GM19463 (cell line): ENCODE measurements around the gene RACGAP1.
"Not testable (repeated sequence)": the region's sequence is repeated elsewhere in the genome, so short reads cannot be mapped to it uniquely, and the experiment has no call there.

Source experiments
- ATAC-seq: cut with Tn5 transposase; IDR thresholded peaks from one replicate; pipeline ENCODE4 v1.9.1; 2021; ENCODE audit warnings: mild to moderate bottlenecking, moderate library complexity; ENCODE audit not compliant: unreplicated experiment

Gene RACGAP1

DNA sequence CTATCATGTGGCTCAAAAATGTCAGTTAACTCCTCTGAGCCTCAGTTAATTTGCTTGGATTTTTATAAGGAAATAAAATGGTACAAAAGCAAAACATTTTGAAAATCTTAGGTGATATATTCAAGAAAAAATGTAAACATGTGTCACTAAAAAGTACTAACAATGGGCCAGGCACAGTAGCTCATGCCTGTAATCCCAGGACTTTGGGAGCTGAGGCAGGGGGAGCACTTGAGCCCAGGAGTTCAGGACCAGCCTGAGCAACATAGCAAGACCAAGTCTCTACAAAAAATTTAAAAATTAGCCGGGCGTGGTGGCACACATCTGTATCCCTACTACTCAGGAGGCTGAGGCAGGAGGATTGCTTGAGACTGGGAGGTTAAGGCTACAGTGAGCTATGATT is 26.8 kb downstream of the RACGAP1 start:
- no peak for ATAC-seq

DNA sequence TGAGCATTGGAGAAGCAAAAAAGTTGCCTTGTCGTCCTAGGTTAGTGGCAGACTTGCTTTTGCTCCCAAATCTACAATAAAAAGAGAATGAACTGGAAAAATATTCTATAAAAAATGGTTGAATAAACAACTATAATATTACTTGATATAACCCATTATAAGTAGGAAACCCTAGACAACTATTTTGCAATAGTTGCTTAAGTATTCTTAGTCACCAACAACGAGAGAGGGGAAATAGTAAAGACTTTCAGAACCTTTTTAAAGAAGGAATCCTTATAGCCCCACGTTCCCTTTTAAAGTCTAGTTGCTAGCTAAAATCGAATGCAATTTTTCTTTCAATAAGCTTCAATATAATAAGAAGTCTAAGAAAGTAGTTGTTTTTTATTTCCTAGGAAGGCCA is 35.0 kb downstream of the RACGAP1 start:
- no peak for ATAC-seq

DNA sequence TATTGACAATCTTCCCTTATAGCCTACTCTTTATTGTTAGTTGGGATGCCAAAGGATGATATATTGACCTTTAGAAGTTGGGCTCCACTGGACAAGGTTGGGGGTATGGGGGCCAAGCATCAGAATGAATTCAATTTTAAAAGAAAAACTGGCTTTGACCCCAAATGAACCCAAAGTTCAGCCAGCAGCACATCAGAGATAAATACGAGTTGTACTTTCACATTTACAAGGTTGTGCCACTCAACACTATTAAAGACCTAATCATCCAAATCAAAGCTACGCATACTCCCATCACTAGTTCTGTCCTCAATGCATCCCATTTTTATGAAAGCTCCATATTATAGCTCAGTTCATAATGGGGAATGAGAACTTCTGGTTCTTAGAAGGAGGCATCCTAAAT is 35.9 kb downstream of the RACGAP1 start:
- ATAC-seq: not testable (repeated sequence)

DNA sequence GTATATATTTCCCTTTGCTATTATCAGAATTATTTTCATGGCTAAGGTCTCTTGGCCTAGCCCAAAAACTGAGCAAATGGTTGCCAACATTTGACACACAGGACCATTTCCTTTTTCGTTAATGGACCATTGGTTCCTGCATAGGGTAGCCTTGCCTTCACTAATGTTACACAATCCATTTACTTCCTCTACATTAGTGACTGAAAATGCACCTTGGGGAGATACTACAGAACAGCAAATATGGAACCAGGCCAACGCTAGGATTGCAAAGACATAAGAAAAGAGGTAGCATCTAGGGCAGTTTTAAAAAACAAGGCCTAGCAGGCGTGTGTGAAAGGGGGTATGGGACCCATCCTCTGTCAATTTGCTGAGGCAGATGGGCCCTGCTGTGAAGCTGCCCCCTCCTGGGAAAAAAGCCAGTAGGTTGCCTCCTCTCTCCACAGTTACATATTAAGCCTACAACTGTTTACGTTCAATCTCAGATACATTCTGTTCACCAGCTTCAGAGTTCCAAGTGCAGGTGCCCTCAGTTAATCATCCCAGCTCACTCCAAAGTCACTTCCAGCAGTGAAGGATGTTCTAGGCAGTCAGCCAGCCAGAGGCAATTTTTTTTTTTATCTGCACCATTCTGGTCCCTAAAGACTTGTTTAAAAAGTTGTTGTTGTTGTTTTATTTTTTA is 37.5 kb downstream of the RACGAP1 start:
- ATAC-seq: no peak

DNA sequence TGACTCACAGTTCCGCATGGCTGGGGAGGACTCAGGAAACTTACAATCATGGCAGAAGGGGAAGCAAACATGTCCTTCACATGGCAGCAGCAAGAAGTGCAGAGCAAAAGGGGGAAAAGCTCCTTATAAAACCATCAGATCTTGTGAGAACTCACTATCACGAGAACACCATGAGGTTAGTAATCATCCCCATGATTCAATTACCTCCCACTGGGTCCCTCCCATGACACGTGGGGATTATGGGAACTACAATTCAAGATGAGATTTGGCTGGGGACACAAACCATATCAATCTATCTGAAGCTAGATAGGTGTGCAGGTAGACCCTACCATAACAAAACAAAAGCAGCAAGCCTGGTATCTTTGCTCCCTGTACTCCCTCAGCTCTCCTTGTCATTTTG is 38.8 kb downstream of the RACGAP1 start:
- ATAC-seq: not testable (repeated sequence)

DNA sequence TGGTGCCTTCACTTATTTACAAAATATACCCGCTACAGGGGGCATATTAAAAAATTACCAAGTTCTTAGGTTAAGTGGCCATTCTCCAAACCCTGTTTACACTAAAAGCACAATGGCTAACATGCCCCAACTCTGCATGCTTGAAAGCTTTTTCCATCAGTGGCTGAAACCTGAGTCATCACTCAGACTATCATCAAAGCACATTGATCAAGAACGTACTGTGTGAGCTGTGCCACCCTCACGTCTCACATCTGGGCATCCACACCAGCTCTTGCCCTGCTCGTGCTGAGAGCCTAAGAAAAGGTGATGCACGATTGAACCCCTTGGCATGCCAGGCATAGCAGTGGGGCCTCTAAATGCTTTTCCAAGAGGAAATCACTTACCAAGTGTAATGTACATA is 39.3 kb downstream of the RACGAP1 start:
- no peak for ATAC-seq

DNA sequence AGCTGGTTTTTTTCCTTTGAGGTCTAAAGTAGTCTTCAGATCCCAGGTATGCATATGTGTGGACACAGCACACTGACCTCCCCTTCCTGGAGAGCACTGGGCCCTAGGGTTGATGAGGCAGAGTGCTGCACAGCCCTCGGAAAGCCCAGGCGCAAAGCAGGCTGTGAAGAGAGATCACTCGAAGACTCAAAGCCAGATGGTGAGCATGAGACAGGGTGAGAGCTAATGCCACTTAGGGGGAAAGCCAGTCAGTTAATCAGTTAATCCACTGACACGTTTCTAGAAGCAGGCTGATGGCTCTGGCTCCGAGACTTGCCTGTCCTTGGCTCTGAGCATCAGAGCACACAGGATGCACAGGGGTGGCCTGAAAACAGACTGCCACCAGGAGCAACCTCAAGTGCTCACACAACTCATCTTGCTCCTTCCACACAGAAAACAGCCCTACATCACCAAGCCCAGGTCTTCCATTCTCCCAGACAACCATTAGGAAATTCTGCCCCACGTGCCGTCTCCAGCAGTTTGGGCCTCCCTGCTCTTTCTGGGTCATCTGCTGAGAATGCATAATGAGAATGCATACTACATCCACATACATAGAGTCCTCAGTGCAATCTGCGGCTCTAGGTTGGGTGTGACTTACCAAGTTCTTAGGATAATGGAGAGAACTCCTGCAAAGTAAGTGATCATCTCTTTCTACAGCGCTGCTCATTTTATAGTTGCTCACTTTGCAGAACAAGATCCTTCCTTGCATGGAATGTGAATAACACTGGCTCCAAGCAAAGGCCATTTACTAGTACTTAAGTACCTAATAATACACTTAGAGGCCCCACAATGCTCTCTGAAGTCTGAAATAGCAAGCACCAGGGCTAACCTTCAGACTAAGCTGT is 40.6 kb downstream of the RACGAP1 start:
- no peak for ATAC-seq

DNA sequence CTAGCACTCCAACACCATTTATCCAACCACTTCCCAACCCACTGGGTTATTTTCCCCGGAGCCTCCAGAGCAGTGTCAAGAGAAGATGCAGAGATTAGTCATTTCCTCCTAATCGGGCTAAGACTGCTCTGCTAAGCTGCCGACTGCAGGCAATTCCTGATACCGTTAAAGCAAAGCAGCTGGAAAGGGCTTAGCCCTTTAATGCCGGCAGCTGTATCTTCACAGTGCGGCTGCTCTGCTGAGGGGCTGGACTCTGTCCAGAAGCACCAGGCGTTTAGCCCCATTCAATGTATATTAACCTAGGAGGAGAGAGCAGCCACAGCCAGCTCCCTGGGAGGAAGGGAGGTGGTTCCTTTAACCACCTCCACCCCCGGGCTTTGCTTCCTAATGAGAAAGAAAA is 41.4 kb downstream of the RACGAP1 start:
- ATAC-seq: no peak

DNA sequence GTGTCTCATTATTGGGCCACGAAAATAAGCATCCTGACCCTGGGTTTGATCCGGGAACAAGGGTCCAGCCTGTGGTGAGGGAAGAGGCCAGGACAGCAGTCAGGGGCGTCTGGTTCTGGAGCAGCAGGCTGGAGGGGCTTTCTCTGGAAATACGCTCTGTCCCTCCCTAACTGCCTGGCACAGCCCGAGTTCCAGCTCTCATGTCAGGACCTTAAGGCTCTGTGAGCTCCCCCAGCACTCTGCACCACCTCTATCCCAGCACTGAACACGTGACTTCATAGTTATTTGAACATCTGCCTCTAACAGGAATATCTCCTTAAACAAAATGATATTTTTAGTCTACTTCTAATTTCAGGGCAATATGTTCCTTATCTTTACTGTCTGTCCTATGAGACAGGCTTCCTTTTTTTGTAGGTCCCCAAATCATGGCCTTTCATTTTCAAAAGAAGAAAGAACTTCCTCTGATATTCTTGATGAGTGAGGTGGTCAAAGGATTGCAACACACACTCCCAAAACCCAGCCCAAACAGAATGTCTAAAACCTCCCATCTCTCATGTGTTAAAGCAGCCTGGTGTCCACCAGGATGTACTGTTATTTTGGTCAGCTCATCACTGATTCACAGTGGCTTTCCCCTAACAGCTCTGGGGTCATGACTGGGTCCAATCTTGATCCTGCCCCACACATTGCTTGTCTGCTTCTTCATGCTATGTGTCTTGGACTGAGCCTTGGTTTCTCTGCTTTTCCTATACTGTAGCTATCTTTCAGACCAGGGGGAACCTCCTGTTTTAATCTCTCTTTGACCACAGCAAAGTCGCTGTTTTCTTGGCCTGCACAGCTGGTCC is 42.8 kb downstream of the RACGAP1 start:
- ATAC-seq: no peak

DNA sequence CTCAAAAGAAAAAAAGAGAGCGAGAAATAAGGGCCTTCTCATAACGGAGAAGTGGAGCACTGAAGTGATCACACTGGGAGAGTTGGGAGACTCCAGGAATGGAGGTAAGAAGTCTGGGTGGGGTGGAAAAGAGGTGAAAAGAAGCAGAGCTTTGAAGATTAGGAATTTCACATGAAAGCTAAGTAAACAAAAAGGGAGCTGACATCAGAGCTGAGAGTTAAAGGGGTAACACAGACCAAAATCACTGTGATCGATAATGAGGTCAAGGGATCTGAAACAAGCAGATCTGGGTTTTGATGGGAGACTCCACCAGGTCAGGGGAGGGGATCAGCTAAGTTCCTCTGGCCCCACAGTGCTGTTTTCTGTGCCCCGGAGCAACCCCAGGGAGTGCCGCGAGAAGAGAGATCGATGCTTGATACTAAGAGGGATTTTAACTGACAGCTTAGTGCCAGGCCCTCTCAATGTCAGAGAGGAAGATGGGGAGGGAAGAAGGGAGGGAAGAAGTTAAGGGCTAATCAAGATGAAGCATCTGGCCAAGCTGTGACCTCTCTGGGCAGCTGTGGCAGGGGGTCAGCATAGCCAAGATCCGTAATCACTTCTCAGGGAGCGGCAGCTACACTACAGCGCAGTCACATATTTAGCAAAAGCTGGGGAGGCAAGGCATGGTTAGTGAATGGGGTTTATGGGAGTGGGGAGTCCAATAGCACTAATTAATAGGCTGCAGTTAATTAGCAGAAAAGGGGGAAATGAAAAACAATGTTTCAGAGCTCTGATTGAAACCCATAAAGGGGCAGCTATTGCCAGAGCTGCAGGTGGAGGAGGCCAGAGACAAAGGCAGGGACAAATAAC is 44.6 kb downstream of the RACGAP1 start:
- ATAC-seq: no peak

DNA sequence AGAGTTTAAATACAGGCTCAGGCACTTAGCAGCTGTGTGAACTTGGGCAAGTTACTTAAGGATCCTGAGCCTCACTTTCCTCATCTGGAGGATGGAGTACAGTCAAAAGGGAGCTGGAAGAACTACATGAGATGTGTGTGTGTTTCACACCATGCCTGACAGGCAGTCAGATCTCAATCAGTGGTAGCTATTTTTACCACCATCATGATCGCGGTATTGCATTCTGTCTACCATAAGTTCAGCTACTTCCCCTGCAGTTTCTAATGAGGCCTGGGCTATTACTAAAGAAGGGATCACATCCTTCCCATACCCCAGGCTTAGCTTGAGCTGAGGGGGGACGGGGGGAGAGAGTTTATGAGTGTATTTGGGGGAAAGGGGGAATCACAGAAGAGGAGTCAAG is 45.5 kb downstream of the RACGAP1 start:
- ATAC-seq: no peak

DNA sequence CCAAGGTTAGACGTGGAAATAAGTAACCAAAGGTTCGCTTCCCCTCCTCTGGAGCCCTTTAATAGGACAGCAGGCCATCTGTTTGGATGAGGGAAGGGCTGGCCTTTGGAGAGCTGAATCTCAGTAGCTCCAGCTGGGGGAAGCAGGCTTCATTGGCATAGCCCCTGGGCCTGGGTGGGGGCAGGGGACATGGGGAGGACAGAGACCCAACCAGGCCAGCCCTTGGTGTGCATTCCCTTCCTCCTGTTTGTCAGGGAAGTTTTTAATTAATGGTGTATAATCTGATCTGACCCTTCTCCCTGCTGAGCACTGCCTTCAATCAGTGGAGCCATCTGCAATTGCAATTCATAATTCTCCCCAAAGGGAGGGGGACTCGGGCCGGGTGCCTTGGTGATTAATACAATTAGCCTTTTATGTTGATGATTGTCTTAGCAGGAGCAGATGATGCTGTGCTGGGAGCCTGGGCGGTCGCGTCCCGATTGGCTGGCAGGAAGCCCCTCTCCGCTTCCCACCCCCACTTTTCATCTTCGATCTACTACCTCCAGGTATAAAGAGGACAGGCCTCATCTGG is 46.2 kb downstream of the RACGAP1 start:
- no peak for ATAC-seq

DNA sequence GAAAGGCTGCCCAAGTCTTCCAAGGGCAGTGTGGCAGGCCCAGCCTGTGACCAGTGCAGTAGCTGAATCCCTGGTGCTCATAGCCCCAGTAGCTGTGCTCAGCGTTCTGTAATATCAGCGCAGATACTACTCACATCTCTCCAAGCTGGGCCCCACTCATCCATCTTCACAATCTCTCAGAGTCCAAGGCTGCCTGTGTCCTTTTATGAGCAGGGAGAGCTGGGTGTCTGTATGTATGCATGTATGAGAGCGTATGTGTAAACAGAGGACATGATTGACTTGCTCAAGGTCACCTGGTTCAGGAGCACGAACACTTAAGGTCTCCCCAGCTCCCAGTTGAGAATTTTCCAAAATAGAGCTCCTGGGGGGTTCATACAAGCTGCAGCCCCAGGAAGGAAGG is 47.2 kb downstream of the RACGAP1 start:
- ATAC-seq: no peak

DNA sequence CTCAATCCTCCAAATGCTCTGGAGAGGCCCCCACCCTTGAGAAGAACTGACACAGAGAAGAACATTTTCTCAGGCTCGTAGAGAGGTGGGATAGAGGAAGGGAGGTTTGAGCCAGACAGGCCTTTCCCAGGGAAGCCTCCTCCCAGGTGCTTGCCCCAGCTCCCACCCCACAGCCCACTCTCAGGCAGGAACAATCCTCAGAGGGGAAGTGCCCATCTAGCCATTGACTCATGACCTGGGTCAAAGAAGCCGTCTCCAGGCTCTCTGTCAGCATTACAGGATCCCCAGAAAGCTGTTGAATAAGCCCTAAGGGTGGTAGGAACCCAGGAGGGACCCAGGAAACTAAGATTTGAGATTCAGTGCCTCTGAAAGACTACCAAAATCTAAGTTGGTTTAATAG is 48.7 kb downstream of the RACGAP1 start:
- no peak for ATAC-seq

DNA sequence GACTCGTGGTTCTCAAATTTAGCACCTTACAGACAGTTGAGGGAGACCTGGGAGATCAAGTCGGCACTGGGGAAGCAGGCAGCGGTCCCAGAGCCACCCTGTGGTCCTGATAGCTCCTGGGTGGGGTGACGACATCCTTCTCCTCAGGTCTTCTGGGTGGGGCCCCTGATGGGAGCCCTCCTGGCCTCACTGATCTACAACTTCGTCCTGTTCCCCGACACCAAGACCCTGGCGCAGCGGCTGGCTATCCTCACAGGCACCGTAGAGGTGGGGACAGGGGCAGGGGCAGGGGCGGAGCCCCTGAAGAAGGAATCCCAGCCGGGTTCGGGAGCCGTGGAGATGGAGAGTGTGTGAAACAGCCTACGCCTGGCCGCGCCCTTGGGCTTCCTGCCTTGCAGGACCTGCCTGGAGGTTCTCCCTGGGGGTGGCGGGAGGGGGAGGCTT is 50.0 kb downstream of the RACGAP1 start:
- no peak for ATAC-seq

DNA sequence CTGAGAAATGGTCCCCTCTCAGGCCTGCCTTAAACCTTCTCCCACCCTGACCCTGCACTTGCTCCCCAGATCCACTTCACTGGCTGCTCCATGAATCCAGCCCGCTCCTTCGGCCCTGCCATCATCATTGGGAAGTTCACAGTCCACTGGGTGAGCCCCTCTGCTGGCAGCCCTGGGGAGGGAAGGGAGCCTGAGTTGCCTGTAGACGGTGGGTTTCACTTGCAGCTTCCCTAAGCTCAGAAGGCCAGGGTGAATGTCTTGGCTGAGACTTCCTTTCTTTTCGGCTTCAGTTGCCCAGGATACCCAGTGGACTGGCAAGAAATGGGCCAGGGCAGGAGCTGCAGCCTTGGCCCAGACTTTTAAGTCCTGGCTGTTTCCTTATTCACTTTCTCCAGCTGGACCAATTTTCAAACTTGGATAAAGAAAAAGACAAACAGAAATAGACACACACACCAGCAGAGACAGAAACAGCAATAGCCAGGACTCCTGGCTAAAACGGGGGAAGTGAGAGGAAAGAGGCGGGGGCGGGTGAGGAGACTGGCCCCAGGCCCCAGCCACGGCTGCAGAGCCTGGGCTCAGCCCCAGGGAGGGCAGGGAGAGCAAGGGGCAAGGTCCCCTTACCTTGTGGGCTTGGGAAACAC is 50.5 kb downstream of the RACGAP1 start:
- ATAC-seq: no peak

DNA sequence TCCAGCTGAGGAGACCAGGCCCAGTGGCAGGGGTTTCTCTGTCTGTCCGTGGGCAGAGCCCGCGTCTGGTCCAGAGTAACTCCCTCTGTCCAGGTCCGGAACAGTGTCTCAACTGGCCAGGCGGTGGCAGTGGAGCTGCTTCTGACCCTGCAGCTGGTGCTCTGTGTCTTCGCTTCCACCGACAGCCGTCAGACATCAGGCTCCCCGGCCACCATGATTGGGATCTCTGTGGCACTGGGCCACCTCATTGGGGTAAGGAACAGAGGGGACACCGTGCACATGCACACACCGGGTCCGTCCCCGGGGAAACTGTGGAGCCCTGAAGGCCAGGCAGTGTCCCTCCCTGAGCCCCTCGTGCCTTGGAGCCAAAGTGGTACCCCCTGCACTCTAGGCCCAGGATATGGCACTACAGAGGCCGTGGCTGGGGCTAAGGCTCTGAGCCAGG is 51.0 kb downstream of the RACGAP1 start:
- no peak for ATAC-seq

DNA sequence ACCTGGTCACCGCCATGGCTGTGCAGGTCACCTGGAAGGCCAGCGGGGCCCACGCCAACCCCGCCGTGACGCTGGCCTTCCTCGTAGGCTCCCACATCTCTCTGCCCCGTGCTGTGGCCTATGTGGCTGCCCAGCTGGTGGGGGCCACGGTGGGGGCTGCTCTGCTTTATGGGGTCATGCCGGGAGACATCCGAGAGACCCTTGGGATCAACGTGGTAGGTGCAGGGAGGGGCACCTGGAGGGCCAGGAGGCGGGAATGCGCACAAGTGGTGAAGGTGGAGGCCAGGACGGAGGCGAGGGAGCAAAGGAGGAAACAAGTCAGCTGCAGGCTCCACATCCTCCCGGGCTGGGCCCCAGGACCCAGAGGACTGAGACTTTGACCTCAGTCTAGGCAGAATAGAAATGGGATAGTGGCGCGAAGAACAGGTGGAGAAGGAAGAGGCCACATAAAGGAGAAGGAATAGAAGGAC is 51.9 kb downstream of the RACGAP1 start:
- no peak for ATAC-seq

DNA sequence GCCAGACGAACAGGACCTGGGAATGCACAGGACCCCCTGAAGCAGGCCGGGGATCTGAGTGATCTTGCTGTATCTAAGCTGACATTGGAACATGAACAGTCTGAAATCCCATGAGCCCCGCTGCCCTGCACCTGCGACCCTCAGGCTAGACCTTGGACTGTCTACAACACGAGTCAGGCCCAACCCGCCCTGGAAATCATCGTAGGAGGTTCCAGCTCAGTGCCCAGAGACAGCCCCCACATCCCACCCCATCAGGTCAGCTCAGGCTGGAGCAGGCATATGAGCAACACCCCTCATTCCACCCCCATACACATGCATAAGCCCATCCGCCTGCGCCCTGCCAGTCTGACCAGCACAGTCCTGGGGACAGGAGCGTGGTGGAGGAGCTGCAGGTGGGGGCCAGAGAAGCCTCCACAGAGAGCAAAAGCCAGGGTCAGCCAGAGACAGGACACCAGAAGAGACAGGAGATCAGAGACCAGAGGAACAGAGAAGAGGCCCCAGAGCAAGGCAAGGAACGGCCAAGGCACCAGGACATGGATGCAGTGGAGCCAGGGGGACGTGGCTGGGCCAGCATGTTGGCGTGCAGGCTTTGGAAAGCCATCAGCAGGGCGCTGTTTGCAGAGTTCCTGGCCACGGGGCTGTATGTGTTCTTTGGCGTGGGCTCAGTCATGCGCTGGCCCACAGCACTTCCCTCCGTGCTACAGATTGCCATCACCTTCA is 52.5 kb downstream of the RACGAP1 start, which contains the start of gene AQP6:
AQP6 (plus strand) TSS at position 307 of the 720 bp plus-strand sequence; CDS start at position 534, 227 bp downstream.
- ATAC-seq: no peak
